Suppressor macrophage treated with lipopolysaccharide for 4 hours (primary cell): ENCODE data around the gene ATP5F1B.

Source experiments
- DNase-seq: peaks from one replicate; pipeline ENCODE4 v3.0.0-alpha.2; 2020

The ATP5F1B gene

GRCh38 chr12:56645201-56645716 lies 525 bp downstream of the ATP5F1B start:
- DNase-seq, result peak; percentile 27

- no peak for DNase-seq
Measured at GRCh38 chr12:56644654-56645053, 1.1 kb downstream of the ATP5F1B start.

- DNase-seq, result no peak
Measured at GRCh38 chr12:56641219-56641618, 4.6 kb downstream of the ATP5F1B start.

GRCh38 chr12:56637621-56638020 lies 8.2 kb downstream of the ATP5F1B start:
- no peak for DNase-seq

- peak; percentile 91 for DNase-seq
Measured at GRCh38 chr12:56636675-56637540, 8.9 kb downstream of the ATP5F1B start.

GRCh38 chr12:56635806-56636674 lies 9.7 kb downstream of the ATP5F1B start:
- peak; percentile 87 for DNase-seq

- DNase-seq, result peak; percentile 63
Measured at GRCh38 chr12:56634837-56635791, 10.7 kb downstream of the ATP5F1B start.

- DNase-seq, result no peak
Measured at GRCh38 chr12:56634242-56634836, 11.4 kb downstream of the ATP5F1B start.

- no peak for DNase-seq
Measured at GRCh38 chr12:56633468-56634241, 12.1 kb downstream of the ATP5F1B start.

GRCh38 chr12:56632701-56633467 lies 12.9 kb downstream of the ATP5F1B start:
- DNase-seq, result no peak

- DNase-seq, result peak; percentile 58
Measured at GRCh38 chr12:56631790-56632700, 13.7 kb downstream of the ATP5F1B start.

- DNase-seq, result peak; percentile 91
Measured at GRCh38 chr12:56630180-56630632, 15.6 kb downstream of the ATP5F1B start, which contains the start of gene BAZ2A. Gene BAZ2A (minus strand): TSS chr12:56630326. CDS start chr12:56617530, 12,796 bp downstream.

- peak; percentile 53 for DNase-seq
Measured at GRCh38 chr12:56629459-56630179, 16.2 kb downstream of the ATP5F1B start.

GRCh38 chr12:56628671-56629458 lies 16.9 kb downstream of the ATP5F1B start:
- DNase-seq, result peak; percentile 93

GRCh38 chr12:56626701-56627100 lies 19.1 kb downstream of the ATP5F1B start:
- no peak for DNase-seq

- DNase-seq, result no peak
Measured at GRCh38 chr12:56622535-56622934, 23.2 kb downstream of the ATP5F1B start.

GRCh38 chr12:56616925-56617324 lies 28.9 kb downstream of the ATP5F1B start:
- DNase-seq, result no peak
